Smooth muscle cell (in vitro differentiated cells): Measurements from ENCODE around the gene CAPN11. TPM values are rescaled to one million over a fixed set of nuclear protein-coding genes. Genes with fewer than 3 reads are reported as not detected.

ENCODE experiments used
- DNase-seq: peaks from one replicate; lab custom pipeline; 2025; ENCODE audit not compliant: unreplicated experiment; lab: John Stamatoyannopoulos, UW
- H2AFZ ChIP-seq: fragments of 200-600 bp; sonication (generic); 2 replicates; pipeline ENCODE4 v1.6.0; 2016; ENCODE audit warnings: antibody characterized with exemption, low read depth, mild to moderate bottlenecking
- H3F3A ChIP-seq: fragments of 200-600 bp; sonication (generic); 2 replicates; pipeline ENCODE4 v1.6.0; 2017; ENCODE audit warnings: antibody characterized with exemption, low read depth
- H3K27ac ChIP-seq: fragments of 200-600 bp; sonication (generic); 2 replicates; pipeline ENCODE4 v1.5.1; 2016; ENCODE audit warnings: low read depth, mild to moderate bottlenecking
- H3K27me3 ChIP-seq: fragments of 200-600 bp; sonication (generic); 2 replicates; pipeline ENCODE4 v1.6.1; 2016; ENCODE audit warnings: low read depth, mild to moderate bottlenecking
- H3K36me3 ChIP-seq: fragments of 200-600 bp; sonication (generic); 2 replicates; pipeline ENCODE4 v1.5.1; 2016; ENCODE audit warnings: low read depth
- H3K4me1 ChIP-seq: fragments of 200-600 bp; sonication (generic); 2 replicates; pipeline ENCODE4 v1.5.1; 2016; ENCODE audit warnings: low read depth
- H3K4me2 ChIP-seq: fragments of 200-600 bp; sonication (generic); 2 replicates; pipeline ENCODE4 v1.6.0; 2016; ENCODE audit warnings: mild to moderate bottlenecking
- H3K4me3 ChIP-seq: fragments of 200-600 bp; sonication (generic); 2 replicates; pipeline ENCODE4 v1.5.1; 2016; ENCODE audit warnings: mild to moderate bottlenecking
- H3K79me2 ChIP-seq: fragments of 200-600 bp; sonication (generic); 2 replicates; pipeline ENCODE4 v1.6.0; 2016; ENCODE audit warnings: low read depth, mild to moderate bottlenecking
- H3K9ac ChIP-seq: fragments of 200-600 bp; sonication (generic); 2 replicates; pipeline ENCODE4 v1.6.0; 2016; ENCODE audit warnings: low read depth
- H3K9me3 ChIP-seq: fragments of 200-600 bp; sonication (generic); replicated peaks from 2 replicates; pipeline ENCODE4 v1.5.1; 2016; ENCODE audit warnings: low read depth
- H4K20me1 ChIP-seq: fragments of 200-600 bp; sonication (generic); 2 replicates; pipeline ENCODE4 v1.6.0; 2016; ENCODE audit warnings: low read depth
- WGBS: methylation state at CpG from one replicate; pipeline ENCODE4 v1.1.7; 2016; ENCODE audit warnings: low lambda C conversion rate; 5-methylcytosine and 5-hydroxymethylcytosine counted together
- polyA plus RNA-seq: library from polyadenylated mRNA; unstranded; fragments of >200 nt; fragmentation: Nextera tagmentation; extraction: Ambion mirVana; gene quantifications from 2 replicates; pipeline ENCODE4 v1.2.1, GENCODE V29; 2016
- total RNA-seq: library from RNA; depleted of rRNA; stranded (reverse); fragments of >200 nt; gene quantifications from 2 replicates; pipeline ENCODE4 v1.2.3, GENCODE V29; 2014
- TF ChIP-seq, protein P1 (sequence below): fragments of 200-600 bp; sonication (generic); IDR thresholded peaks from 2 replicates; pipeline ENCODE4 v1.5.1; 2017; ENCODE audit warnings: borderline replicate concordance, mild to moderate bottlenecking, antibody characterized with exemption; ENCODE audit not compliant: insufficient read depth, poor library complexity, severe bottlenecking

CAPN11 gene
- total and polyA plus RNA-seq, 2 experiments from 2014 or later: 0.31 TPM; not detected in 1

DNA sequence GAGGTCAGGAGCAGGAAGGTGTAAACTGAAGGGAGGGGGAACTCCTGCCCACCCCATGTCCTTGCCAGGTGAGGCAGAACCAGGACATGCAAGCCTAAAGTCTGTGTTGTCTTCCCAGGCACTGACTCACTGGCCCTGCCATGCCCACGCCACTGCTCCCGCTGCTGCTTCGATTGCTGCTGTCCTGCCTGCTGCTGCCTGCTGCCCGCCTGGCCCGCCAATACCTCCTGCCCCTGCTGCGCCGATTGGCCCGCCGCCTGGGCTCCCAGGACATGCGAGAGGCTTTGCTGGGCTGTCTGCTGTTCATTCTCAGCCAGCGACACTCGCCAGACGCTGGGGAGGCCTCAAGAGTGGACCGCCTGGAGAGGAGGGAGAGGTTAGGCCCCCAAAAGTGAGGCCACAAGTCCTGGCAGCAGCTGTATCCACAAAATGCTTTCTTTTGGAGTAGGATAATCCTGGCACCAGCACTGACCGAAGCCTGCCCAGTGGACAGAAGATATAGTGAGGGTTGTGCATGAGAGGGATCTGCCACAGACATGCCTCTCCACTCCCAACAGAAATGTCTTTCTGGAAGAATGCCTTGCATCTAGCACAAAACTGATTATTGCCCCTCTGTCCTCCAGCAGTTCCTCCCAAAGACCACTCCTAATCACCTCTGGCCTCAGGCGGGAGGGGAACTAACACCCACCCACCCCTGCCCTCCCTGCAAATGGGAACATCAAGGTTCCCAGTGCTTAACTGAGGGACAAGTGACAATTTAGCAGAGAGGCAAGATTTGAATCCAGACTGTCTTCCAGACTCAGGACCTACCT, 58.9 kb downstream of the CAPN11 start:
- no peaks in the 10 kb centered on the region for H3K27me3 ChIP-seq
- H3K27ac ChIP-seq: no peak overlapping the region
- peaks cover 37% of the 10 kb centered on the region for H3K4me1 ChIP-seq
- no peak overlapping the region for H3K9ac ChIP-seq
- H3K79me2 ChIP-seq: no peaks in the 10 kb centered on the region
- no peaks in the 10 kb centered on the region for H3K9me3 ChIP-seq
- H3K36me3 ChIP-seq: no peaks in the 10 kb centered on the region
- no peak overlapping the region for H3K4me3 ChIP-seq
- H3K4me2 ChIP-seq: no peak overlapping the region
- DNase-seq: peak; percentile 17
- H4K20me1 ChIP-seq: no peaks in the 10 kb centered on the region
- no peak overlapping the region for H2AFZ ChIP-seq
- H3F3A ChIP-seq: peaks cover 9% of the 10 kb centered on the region
- WGBS: 29% methylated on average over 16 of the region's 16 CpGs
- TF ChIP-seq, protein P1, sequence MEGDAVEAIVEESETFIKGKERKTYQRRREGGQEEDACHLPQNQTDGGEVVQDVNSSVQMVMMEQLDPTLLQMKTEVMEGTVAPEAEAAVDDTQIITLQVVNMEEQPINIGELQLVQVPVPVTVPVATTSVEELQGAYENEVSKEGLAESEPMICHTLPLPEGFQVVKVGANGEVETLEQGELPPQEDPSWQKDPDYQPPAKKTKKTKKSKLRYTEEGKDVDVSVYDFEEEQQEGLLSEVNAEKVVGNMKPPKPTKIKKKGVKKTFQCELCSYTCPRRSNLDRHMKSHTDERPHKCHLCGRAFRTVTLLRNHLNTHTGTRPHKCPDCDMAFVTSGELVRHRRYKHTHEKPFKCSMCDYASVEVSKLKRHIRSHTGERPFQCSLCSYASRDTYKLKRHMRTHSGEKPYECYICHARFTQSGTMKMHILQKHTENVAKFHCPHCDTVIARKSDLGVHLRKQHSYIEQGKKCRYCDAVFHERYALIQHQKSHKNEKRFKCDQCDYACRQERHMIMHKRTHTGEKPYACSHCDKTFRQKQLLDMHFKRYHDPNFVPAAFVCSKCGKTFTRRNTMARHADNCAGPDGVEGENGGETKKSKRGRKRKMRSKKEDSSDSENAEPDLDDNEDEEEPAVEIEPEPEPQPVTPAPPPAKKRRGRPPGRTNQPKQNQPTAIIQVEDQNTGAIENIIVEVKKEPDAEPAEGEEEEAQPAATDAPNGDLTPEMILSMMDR: no peak

DNA sequence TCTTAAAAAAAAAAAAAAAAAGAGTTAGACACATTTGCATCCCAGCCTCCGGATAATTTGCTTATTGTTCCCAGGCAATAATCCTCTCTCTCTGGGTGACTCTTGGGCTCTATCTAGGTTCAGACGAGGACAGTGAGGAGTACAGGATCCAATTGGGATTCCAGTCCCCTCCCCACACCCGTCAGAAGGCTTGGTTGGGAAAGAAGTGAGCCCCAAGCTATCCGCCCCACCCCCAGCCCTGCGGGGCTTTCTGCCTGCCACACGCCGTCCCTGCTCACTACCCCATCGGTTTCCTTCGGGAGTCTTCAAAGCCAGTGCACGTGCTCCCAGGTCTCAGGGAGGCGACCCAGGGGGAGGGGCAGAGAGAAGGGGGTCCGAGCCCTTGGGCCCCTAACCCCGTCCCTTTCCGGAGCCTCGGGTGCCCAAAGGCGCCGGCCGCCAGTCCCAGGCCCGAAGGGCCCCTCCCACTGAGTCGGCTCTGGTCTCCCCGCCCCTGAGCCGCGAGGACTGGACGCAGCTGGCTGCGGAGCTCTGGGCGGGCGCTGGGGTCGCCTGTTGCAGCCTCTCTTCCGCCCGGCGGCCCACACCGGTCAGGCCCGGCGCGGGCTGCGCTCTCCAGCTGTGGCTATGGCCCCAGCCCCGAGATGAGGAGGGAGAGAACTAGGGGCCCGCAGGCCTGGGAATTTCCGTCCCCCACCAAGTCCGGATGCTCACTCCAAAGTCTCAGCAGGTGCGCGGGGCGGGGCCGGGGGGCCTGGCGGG, 60.6 kb downstream of the CAPN11 start:
- DNase-seq: peak; percentile 63
- Histone ChIP-seq H2AFZ (peak overlapping the region; percentile 32), H3K36me3 (no peaks in the 10 kb centered on the region), H3K4me1 (peaks cover 43% of the 10 kb centered on the region), H3K27ac (no peak overlapping the region), H3K27me3 (no peaks in the 10 kb centered on the region), H3K4me3 (peak overlapping the region; percentile 57), H3K9ac (no peak overlapping the region), H3F3A (peaks cover 9% of the 10 kb centered on the region), H3K79me2 (no peaks in the 10 kb centered on the region), H3K9me3 (no peaks in the 10 kb centered on the region), H4K20me1 (no peaks in the 10 kb centered on the region), H3K4me2 (peak overlapping the region; percentile 96)
- WGBS: 0% methylated on average over 35 of the region's 45 CpGs
- TF ChIP-seq, protein P1: no peak

DNA sequence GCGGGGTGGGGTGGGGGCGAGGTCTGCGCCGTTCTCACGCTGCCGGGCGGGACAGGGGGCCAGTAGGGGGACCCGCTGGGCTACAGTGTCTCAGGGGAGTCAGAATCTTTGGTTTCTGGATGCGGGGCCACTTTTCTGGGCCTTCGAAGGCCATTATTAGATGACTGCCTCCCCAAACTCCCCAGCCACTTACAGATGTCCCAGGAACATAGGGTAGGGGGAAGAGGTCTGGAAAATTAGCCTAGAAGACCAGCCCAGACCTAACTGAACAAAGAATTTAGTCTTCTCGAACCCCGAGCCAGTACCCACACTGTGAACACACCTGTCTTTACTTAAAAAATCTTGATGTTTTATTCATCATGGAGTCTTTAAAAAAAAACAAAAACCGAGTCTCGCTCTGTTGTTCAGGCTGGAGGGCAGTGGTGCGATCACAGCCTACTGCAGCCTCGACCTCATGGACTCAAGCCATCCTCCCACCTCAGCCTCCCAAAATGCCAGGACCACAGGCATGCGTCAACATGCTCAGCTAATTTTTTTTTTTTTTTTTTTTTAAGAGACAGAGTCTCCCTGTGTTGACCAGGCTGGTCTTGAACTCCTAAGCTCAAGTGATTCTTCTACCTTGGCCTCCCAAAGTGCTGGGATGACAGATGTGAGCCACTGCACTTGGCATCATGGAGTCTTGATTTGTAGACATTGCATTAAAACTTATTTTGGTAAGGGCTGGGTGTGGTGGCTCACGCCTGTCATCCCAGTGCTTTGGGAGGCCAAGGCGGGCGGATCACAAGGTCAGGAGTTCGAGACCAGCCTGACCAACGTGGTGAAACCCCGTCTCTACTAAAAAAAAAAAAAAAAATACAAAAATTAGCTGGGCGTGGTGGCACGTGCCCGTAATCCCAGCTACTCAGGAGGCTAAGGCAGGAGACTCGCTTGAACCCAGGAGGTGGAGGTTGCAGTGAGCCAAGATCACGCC, 61.5 kb downstream of the CAPN11 start:
- Histone ChIP-seq H3K4me1 (peaks cover 48% of the 10 kb centered on the region), H3K9ac (no peak overlapping the region), H3K4me3 (peak overlapping the region; percentile 57)

More for the DNA sequence above, 61.5 kb downstream of the CAPN11 start:
- DNase-seq: no peak
- Histone ChIP-seq H3K4me2 (peak overlapping the region; percentile 96), H3K9me3 (no peaks in the 10 kb centered on the region), H2AFZ (no peak overlapping the region), H3K27ac (no peak overlapping the region), H3K79me2 (no peaks in the 10 kb centered on the region), H3F3A (peaks cover 9% of the 10 kb centered on the region), H3K36me3 (no peaks in the 10 kb centered on the region), H3K27me3 (no peaks in the 10 kb centered on the region), H4K20me1 (no peaks in the 10 kb centered on the region)
- WGBS: 74% methylated on average over 23 of the region's 28 CpGs
- TF ChIP-seq, protein P1: no peak
